ENCODE results near the gene RCOR3.

- TF ChIP-seq CTCF (IDR thresholded peaks at IDR 0.05) (no peak), POLR2A (IDR thresholded peaks at IDR 0.05) (no peak), EP300 (IDR thresholded peaks at IDR 0.05) (no peak), POLR2AphosphoS5 (IDR thresholded peaks at IDR 0.05) (no peak)
Measured at GRCh38 chr1:211361202-211361601, 102.0 kb downstream of the RCOR3 start.

Data from sigmoid colon (tissue), 4 donors.